Mucosa of gallbladder (tissue), 1 donor: ENCODE data around the gene GARIN5A. TPM values are rescaled to one million over a fixed set of nuclear protein-coding genes. Genes with fewer than 3 reads are reported as not detected.
"Not testable (repeated sequence)": the region's sequence is repeated elsewhere in the genome, so short reads cannot be mapped to it uniquely, and the experiment has no call there.

Experiments
- DNase-seq: peaks from one replicate; pipeline ENCODE4 v3.0.0-alpha.2; 2020; ENCODE audit warnings: low spot score
- total RNA-seq: library from RNA; stranded (reverse); gene quantifications from one replicate; pipeline ENCODE4 v1.2.1, GENCODE V29; 2021
- donor health status: DM: no; HTN: no; CAD: no.

GARIN5A gene
- total RNA-seq, 1 donor from 2014 or later: 5.0 TPM

DNA sequence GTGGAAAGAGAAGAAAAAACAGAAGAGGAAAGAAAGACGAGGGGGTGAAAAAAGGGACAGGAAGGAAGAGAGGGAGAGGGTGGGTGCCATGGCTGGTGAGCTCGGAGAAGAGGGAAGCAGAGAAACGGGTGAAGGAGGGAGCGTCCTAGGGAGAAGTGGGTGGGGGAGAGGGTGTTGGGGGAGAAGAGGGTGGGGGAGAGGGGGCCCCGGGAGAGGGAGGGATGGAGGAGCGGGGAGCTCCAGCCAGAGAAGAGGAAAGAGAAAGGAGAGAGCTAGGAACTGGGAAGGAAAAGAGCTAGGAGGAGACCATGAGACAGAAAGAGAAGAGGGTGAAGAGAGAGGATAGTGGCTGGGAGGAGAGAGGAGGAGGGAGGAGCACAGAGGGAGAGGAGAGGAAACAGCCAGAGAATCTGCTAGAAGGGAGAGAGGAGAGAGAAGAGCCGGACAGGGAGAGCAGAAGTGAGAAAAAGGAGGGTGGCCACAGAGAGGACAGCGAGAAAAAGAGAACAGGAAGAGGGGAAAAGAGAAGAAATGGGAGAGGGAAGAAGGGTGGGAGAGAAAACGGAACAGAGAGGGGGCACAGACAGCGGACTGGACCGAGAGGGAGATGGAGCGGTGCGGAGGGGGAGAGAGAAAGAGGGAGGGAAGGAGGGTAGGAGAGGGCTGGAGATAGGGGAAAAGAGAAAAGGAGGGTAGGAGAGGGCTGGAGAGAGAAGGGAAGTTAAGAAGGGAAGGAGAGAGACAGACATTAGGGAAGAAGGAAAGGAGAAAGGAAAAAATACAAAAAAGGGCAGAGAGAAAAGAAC lies 11.9 kb upstream of the GARIN5A start:
- no peak for DNase-seq

GRCh38 chr19:50486823-50487515 lies 10.3 kb upstream of the GARIN5A start:
- DNase-seq: no peak

- DNase-seq: no peak
Measured at GRCh38 chr19:50485284-50485955, 8.8 kb upstream of the GARIN5A start.

GRCh38 chr19:50482916-50483315 lies 6.3 kb upstream of the GARIN5A start:
- DNase-seq: no peak

GRCh38 chr19:50482271-50482855 lies 5.7 kb upstream of the GARIN5A start:
- DNase-seq: no peak

- no peak for DNase-seq
Measured at GRCh38 chr19:50481351-50482149, 4.9 kb upstream of the GARIN5A start.

DNA sequence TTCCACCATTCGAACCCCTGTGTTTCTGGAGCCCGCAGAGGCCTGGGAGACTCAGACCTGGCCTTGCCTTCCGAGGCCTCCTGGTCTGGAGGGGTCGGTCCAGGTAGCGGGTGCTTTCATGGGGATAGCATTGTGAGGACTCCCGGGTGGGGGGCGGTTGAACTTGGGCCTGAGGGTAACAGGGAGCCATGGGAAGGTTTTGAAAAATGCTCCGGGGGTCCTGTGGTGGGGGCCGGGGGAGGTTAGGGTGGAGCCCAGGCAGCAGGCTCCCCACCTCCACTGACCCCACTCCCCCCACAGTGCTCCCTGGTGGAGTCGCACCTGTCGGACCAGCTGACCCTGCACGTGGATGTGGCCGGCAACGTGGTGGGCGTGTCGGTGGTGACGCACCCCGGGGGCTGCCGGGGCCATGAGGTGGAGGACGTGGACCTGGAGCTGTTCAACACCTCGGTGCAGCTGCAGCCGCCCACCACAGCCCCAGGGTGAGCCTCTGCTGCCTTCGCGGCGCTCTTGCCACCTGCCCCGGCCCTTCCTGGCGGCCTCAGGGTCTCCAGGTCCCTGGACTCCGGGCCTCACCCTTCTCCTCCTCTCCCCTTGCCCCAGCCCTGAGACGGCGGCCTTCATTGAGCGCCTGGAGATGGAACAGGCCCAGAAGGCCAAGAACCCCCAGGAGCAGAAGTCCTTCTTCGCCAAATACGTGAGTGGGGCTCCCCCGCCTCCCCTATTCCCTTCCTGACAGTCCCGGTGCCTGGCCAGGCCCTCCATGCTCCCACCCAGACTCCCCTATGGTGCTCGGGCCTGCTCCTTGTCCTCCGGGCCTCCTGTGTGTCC lies 3.8 kb upstream of the GARIN5A start:
- DNase-seq: no peak

DNA sequence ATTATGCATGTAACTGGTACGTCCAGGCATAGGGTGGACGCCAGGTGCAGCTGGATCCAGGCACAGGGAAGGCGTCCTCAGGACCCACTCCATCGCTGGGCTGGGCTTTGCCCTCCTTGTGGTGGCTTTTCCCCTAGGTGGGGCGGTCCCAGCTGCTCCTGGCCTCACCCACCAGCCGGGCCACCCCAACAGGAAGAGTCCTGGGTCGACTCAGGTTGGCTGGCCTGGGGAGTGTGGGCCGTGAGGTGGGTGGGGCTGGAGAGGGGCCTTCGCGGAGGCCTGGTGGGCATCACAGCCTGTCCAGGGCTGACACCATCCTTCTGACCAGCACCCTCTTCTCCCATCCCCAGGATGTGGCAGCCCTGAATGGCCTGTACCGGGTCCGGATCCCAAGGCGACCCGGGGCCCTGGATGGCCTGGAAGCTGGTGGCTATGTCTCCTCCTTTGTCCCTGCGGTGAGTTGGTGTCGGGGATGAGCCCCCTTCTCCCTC lies 3.2 kb upstream of the GARIN5A start:
- no peak for DNase-seq

DNA sequence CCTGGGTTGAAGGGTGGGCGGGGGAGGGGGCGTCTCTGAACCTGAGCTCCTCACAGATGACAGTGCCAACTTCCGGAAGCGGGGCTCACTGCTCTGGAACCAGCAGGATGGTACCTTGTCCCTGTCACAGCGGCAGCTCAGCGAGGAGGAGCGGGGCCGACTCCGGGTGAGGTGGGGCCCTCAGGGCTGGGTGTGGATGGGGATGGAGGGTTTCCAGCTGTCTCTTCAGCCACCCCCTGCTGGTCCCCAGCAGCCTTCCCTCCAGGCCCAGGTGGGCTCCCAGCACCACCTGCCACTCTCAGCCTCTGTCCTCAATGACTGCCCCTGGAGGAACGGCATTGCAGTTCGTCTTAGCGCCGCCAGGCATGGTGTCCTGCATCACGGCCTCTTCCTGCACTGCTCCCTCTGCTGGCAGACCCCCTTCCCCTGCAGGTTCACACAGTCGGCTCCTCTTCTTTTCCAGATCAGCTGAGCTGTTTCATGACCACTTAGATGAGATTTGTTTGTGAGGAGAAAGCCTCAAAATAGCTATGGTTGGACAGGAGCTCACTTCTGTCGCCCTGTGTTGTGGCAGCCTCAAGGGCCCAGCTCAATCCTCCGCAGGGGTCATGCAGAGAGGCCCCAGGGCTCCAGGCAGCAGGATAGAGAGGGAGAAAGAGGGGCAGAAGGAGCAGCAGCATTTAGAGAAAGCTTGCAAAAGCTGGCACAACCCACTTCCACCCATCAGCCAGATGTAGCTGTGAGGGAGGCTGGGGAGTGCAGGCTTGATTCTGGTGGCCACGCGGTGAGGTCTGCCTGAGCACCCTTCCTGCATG lies 2.5 kb upstream of the GARIN5A start:
- DNase-seq: no peak

DNA sequence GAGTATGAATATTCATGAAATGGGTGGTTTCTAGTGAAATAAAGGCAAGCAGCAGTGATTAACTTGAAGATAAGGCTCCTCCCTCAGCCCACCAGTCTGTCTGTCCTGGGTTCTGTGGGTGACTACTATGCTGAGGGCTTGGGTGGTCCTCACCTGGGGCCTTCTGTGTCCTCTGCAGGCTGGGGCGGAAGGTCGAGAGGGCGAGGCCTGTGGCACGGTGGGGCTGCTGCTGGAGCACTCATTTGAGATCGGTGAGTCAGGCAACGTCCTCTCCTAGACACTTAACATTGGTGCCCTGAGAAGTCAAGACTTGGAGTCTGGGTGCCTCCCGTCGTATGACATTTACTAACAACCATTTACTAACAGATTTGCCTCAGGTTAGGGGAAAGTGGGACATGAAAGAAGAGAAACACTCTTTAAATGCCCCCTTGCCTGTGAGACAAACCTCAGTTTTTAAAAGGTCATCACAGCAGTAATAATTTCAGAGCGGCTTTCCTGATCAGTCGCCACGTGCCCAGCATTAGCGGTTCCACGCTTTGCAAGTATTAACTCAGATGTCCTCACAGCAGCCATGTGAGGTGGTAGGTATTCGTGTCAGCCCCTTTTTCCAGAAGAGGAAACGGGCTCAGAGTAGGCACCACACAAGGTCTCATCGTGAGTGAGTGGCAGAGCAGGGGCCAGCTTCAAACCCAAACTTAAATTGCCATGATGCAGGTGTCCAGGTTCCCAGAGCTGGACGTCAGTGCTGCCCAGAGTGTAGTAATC lies 1.3 kb upstream of the GARIN5A start:
- no peak for DNase-seq

- DNase-seq: no peak
Measured at GRCh38 chr19:50476907-50477238, 225 bp upstream of the GARIN5A start.

DNA sequence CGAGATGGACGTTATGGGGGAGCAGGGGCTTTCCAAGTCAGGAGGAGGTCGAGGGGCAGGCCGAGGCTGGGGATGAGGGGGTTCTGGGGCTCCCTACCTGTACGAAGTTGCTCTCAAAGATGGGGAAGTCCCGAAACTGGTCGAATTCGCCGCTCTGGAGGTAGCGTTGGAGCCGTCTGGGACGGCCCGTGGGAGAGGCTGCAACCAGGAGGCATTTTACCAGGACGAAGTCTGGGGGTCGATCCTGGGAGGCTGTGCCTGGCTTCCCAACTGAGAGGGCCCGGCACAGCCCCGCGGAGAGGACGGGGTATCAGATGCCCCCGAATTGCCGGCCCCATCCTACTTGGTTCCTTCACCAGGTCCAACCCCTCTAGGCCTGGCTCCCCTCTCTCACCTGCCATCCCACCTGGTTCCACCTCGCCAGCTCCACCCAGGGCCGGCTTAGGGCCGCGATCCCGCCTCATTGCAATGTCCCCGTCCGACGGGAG lies 868 bp downstream of the GARIN5A start:
- no peak for DNase-seq

DNA sequence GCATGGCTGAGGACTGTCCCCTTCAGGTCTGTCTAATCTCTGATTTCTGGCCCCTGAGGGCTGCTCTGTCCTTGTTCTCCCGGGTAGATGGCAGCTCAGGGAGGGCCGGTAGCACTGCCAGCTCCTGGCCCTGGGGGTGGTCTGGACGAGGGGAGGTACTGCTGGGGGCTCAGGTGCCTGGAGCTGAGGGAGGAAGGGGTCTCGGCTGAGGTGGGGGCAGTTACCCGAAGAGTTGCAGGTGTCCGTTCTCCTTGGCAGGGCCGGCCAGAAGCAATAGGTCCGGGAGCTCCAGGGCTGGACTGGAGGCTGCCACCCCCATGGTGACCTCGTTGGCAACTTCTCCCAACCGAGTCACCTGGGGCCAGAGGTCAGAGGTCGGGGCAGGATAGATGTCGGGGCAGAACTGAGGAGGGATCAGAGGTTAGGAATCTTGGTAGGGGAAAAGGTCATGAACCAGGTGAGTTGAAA lies 1.5 kb downstream of the GARIN5A start:
- DNase-seq: no peak

DNA sequence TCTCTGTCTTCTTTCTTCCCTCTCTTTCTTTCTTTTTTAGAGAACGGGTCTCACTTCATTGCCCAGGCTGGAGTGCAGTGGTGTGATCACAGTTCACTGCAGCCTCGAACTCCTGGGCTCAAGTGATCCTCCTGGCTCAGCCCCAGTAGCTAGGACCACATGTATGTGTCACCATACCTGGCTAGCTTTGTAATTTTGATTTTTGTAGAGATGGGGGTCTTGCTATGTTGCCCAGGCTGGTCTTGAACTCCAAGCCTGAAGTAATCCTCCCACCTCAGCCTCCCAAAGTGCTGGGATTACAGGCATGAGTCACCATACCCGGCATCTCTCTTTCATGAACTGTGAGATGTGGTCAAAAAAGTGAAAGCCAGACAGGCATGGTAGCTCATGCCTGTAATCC lies 3.3 kb downstream of the GARIN5A start:
- not testable (repeated sequence) for DNase-seq

GRCh38 chr19:50468818-50469217 lies 7.8 kb downstream of the GARIN5A start:
- DNase-seq: no peak

GRCh38 chr19:50467566-50467965 lies 9.1 kb downstream of the GARIN5A start:
- DNase-seq: no peak

GRCh38 chr19:50466706-50467039 lies 10.0 kb downstream of the GARIN5A start:
- DNase-seq: no peak

GRCh38 chr19:50465986-50466705 lies 10.5 kb downstream of the GARIN5A start:
- DNase-seq: peak; percentile 34
